ENCODE measurements around the gene CAMP.

Gene CAMP

GRCh38 chr3:48215019-48215418, 8.3 kb upstream of the CAMP start:
- no peak for DNase-seq (ENCODE audit: low spot score)

DNA sequence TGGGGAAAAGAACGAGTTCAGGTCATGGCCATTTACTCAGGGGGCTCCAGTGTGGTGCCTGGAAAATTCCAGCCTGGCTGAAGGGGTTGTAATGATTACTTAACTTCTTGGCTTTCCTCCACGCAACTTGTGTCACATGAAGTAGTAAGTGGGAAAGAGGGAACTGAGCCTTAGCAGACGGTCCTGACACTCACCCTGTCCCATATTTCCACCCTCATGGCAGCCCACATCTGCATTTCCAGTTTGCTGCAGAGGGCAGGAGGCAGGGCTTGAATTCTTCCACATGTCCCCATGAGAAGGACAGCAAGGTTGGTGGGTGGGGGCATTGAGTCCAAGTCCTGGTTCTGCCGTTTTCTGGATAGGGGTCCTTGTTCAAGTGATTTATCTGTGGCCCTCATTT, 7.8 kb upstream of the CAMP start:
- DNase-seq (ENCODE audit: low spot score): no peak

DNA sequence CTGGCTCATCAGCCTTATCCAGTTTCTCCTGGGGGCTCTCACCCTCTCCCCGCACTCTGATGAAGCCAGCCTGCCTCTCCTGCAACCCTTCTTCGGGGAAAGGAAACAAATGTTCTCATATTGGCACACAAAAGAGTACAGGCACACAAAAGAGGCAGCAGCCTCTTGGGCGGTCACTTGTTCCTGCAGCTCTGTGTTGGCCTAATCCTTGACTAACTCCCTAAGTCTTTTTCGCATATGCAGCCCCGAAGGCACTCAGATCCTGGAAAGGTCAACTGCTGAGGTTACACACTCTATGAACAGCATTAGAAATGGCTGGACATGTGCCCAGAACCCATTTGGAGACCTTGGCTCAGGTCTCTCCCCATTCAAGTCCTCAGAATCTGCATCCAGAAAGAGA, 7.4 kb upstream of the CAMP start:
- no peak for DNase-seq (ENCODE audit: low spot score)

- DNase-seq (ENCODE audit: low spot score): no peak
Measured at GRCh38 chr3:48217449-48217848, 5.8 kb upstream of the CAMP start.

- DNase-seq (ENCODE audit: low spot score): no peak
Measured at GRCh38 chr3:48218537-48218936, 4.8 kb upstream of the CAMP start.

DNA sequence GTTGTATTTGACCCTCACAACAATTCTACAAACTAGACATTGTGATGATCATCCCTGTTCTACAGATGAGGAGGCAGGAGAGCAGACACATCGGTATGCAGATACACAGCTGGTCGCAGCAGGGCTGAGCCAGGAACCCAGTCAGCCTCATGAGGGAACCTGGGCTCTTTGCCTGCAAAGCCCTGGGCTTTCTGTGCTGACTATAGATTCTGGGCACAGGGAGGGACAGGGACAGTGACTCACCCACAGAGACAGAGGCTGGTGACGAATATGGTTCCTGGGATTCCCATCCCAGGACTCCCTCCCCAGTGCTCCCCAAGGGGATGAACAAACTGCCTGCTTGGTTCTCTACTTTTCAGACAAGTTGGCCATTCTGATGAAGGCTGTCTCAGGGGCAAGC, 3.8 kb upstream of the CAMP start:
- no peak for DNase-seq (ENCODE audit: low spot score)

GRCh38 chr3:48220746-48221145, 2.5 kb upstream of the CAMP start:
- no peak for DNase-seq (ENCODE audit: low spot score)

- DNase-seq (ENCODE audit: low spot score): no peak
Measured at GRCh38 chr3:48225587-48225986, 2.3 kb downstream of the CAMP start.

DNA sequence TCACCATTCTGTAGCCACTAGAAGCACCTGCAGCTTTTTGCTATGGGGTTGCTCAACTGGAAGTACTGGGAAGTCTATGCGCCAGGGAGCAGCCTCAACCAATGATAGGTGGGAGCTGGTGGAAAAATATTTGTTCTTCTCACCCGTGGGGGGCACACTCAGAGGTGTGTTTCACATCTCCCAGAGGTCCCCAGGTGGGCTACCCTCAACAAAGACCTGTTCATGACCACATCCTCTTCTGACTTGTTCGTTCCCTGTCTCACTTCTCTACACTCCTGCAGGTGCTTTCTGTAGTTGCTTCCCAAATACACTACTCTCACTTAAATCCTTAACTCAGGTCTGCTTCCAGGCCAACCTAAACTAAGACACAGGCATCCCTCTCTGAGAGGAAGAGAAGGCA, 3.6 kb downstream of the CAMP start:
- DNase-seq (ENCODE audit: low spot score): no peak

DNA sequence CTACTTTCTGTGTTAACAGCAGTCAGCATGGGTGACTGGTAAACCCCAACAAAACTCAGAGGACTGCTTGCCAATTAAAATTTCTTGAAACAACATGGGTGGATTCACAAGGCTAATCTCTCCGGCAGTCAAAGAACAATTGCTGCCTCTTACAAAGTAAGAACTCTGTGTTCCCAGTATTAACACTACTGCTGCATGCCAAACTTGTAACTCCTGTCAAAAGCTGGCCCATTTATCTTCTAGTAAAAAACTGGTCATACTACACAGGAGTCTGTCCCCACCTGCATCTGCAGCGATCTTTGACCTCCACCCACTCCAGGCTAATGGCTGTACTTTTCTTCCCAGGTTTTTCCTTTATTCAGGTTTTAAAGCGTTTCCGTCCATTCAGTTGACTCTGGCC, 8.9 kb downstream of the CAMP start:
- no peak for DNase-seq (ENCODE audit: low spot score)

GRCh38 chr3:48232734-48233133, 9.4 kb downstream of the CAMP start:
- DNase-seq (ENCODE audit: low spot score): peak; percentile 54

GRCh38 chr3:48233542-48233941, 10.2 kb downstream of the CAMP start:
- DNase-seq (ENCODE audit: low spot score): no peak

GRCh38 chr3:48236531-48236930, 13.2 kb downstream of the CAMP start:
- DNase-seq (ENCODE audit: low spot score): no peak

- no peak for DNase-seq (ENCODE audit: low spot score)
Measured at GRCh38 chr3:48238531-48239085, 15.3 kb downstream of the CAMP start.

GRCh38 chr3:48240000-48240963, 17.0 kb downstream of the CAMP start:
- DNase-seq (ENCODE audit: low spot score): no peak

DNA sequence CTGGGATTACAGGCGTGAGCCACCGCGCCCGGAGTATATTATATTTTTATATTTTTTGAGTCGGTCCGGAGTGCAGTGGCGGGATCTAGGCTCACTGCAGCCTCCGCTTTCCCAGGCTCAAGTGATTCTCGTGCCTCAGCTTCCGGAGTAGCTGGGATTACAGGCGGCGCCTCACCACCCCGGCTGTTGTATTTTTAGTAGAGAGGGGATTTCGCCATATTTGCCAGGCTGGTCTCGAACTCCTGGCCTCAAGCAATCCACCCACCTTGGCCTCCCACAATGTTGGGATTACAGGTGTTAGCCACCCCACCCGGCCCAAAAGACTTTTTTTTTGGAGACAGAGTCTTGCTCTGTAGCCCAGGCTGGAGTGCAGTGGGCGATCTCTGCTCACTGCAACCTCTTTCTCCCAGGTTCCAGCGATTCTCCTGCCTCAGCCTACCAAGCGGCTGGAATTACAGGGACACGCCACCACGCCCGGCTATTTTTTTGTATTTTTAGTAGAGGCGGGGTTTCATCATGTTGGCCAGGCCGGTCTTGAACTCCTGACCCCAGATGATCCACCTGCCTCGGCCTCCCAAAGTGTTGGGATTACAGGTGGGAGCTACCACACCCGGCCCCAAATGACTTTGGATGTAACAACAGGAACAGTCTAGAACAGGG, 18.6 kb downstream of the CAMP start:
- DNase-seq (ENCODE audit: low spot score): peak; percentile 19

DNA sequence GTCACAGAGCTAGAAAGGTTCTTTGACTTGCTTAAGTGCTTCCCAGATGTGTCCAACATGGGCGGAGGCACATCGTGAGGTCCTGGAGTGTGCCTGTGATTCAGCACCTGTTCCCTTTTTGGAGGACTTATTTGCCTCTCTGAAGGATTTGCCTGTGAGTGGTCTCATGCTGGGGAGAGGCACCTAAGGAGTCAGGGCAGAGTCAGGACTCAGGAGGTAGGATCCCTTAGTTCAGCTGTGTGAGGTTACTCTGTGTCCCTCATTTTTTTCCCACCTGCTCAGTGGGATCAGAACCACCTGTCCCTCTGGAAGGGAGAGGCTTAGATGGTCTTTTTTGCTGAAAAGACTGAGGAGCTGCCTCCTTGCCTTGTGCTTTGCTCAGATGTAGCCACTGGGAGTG, 20.6 kb downstream of the CAMP start:
- no peak for DNase-seq (ENCODE audit: low spot score)

- no peak for DNase-seq (ENCODE audit: low spot score)
Measured at GRCh38 chr3:48244461-48244860, 21.2 kb downstream of the CAMP start.

GRCh38 chr3:48245136-48245535, 21.8 kb downstream of the CAMP start:
- no peak for DNase-seq (ENCODE audit: low spot score)

GRCh38 chr3:48247401-48247811, 24.1 kb downstream of the CAMP start:
- DNase-seq (ENCODE audit: low spot score): peak; percentile 33

GRCh38 chr3:48248095-48248850, 25.0 kb downstream of the CAMP start:
- no peak for DNase-seq (ENCODE audit: low spot score)

DNA sequence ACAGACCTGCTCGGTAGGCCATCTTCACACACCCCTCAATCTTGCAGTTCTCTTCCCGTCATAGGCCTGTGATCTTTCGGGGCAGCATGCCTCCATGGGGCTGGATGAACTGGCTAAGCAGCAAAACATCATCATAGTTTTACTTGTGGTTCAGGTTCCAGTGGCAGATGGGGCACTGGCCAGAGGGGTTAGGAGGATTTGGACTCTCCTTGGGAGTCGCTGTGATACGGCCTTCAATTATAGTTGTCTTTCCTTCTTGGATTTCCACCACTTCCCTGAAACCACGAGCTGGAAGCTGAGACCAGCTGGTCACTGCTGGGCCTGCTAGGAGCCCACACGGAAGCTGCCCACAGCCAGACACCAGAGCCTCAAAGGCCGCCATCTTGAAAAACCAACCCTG, 33.3 kb downstream of the CAMP start:
- no peak for DNase-seq (ENCODE audit: low spot score)
